ENCODE data around the gene ATG2A. TPM values are rescaled to one million over a fixed set of nuclear protein-coding genes. Genes with fewer than 3 reads are reported as not detected.

Gene ATG2A
- total RNA-seq, 1 experiment from 2014 or later = 24.7 TPM

- TF ChIP-seq REST (IDR thresholded peaks at IDR 0.05; ENCODE audit: low read depth) (no peak), CBX3 (IDR thresholded peaks at IDR 0.05; ENCODE audit: low read depth) (no peak), EZH2 (IDR thresholded peaks at IDR 0.05) (no peak), FOSL1 (IDR thresholded peaks at IDR 0.05; ENCODE audit: low read depth) (no peak)
Observed at GRCh38 chr11:64879244-64879900, 37.6 kb downstream of the ATG2A start (continued).

GRCh38 chr11:64878494-64879243 lies 38.3 kb downstream of the ATG2A start, which contains the start of gene EHD1:
TSS of gene EHD1 (minus strand) at chr11:64878621. CDS start at chr11:64878464, 157 bp downstream.
- POLR2A ChIA-PET = interaction anchor here (1.1 to 5.5 kb wide), 4 partner anchors 17 to 65 kb away, joined by 3 to 56 read pairs (median 24); partner anchors contain the start of gene CDC42BPG
- peak within 1 kb of the TSS; percentile 84 for H3K27ac ChIP-seq (ENCODE audit: low read depth, low read length)
- no peak within 1 kb of the TSS for H2AFZ ChIP-seq (ENCODE audit: low read depth, low read length, poor library complexity, severe bottlenecking)
- H3K4me3 ChIP-seq (replicated peaks in 1 of 2; ENCODE audit: low read depth in 1 of 2, low read length in 2 of 2) = peak within 1 kb of the TSS; percentile 95 to 99
- no peaks in the 10 kb centered on the region for H3K9me3 ChIP-seq (ENCODE audit: control insufficient read depth in 1 of 2, insufficient read depth in 1 of 2, low read depth in 1 of 2, low read length in 2 of 2)
- H3K4me1 ChIP-seq (ENCODE audit: control insufficient read depth in 1 of 2, insufficient read depth in 2 of 2, low read length in 2 of 2) = peaks cover 22 to 33% of the 10 kb centered on the region in 2 experiments
- no TSS peak for BruUV-seq (replicated peaks)
- H3K9me2 ChIP-seq (ENCODE audit: insufficient read depth) = no peaks in the 10 kb centered on the region
- peak within 1 kb of the TSS; percentile 97 for H3K4me2 ChIP-seq (ENCODE audit: low read length)
- CTCF ChIA-PET = interaction anchor here (0.9 to 1.9 kb wide), 4 partner anchors 9 to 31 kb away, joined by 3 to 6 read pairs (median 4); no protein-coding TSS in a partner anchor
- H3K9ac ChIP-seq (ENCODE audit: low read length) = peak within 1 kb of the TSS; percentile 98
- ATAC-seq (peak; percentile 88), DNase-seq (ENCODE audit: low read depth, low spot score) (peak; percentile 92)
- H3K36me3 ChIP-seq (ENCODE audit: control insufficient read depth in 1 of 2, insufficient read depth in 2 of 2, low read length in 2 of 2) = peaks cover 3 to 19% of the 10 kb centered on the region in 2 experiments; a peak in 3 of 4 replicates
- H3K27me3 ChIP-seq (ENCODE audit: insufficient read depth, low read length) = no peaks in the 10 kb centered on the region
- RAD21 ChIA-PET (ENCODE audit: low non-redundant PET in 1 of 2, low total read pairs in 2 of 2, uncharacterized antibody in 2 of 2, unreplicated experiment in 2 of 2) = interaction anchor here in 1 of 2 experiments (0.7 kb wide), 1 partner anchor 23 kb away, joined by 3 read pairs; no protein-coding TSS in a partner anchor
- intact Hi-C loops (cut with micrococcal nuclease) = loop anchor here (1.0 kb wide), 2 partner anchors 31 to 149 kb away; partner anchors contain the start of gene SNX15
- no peaks in the 10 kb centered on the region for H4K20me1 ChIP-seq (ENCODE audit: insufficient read depth)
- H3K79me2 ChIP-seq (ENCODE audit: insufficient read depth, low read length) = peaks cover 47% of the 10 kb centered on the region
- TF ChIP-seq POLR2A (IDR thresholded peaks at IDR 0.05; ENCODE audit: borderline replicate concordance, extremely low read depth, insufficient read depth, insufficient read length) (peak; percentile 89), POLR2AphosphoS5 (IDR thresholded peaks at IDR 0.05; ENCODE audit: low read depth, low read length) (peak; percentile 98), ATF3 (IDR thresholded peaks at IDR 0.05) (no peak), ZFX (IDR thresholded peaks at IDR 0.05) (peak; percentile 76; the same call in 1 of the 2 replicates), SIN3A (IDR thresholded peaks at IDR 0.05; ENCODE audit: low read depth) (peak; percentile 97), CEBPB (IDR thresholded peaks at IDR 0.05; ENCODE audit: low read depth) (no peak), RAD21 (IDR thresholded peaks at IDR 0.05; ENCODE audit: low read depth) (no peak; the same call in none of the 2 replicates), EGR1 (IDR thresholded peaks at IDR 0.05; ENCODE audit: low read depth) (peak; percentile 78), ZBTB33 (IDR thresholded peaks at IDR 0.05; ENCODE audit: extremely low read depth, insufficient replicate concordance, low read length) (peak; percentile 95), MAX (IDR thresholded peaks at IDR 0.05) (peak; percentile 89), SP1 (IDR thresholded peaks at IDR 0.05; ENCODE audit: low read depth) (peak; percentile 85), TCF7L2 (IDR thresholded peaks at IDR 0.05; ENCODE audit: borderline replicate concordance, extremely low read depth, insufficient read depth, insufficient read length) (peak; percentile 65)

Data from HCT116 (cell line).